ENCODE results near the gene IFNG.

Gene IFNG

GRCh38 chr12:68163560-68164081, 4.1 kb upstream of the IFNG start:
- DNase-seq, result peak; percentile 88

GRCh38 chr12:68162374-68162773, 2.8 kb upstream of the IFNG start:
- no peak for DNase-seq

DNA sequence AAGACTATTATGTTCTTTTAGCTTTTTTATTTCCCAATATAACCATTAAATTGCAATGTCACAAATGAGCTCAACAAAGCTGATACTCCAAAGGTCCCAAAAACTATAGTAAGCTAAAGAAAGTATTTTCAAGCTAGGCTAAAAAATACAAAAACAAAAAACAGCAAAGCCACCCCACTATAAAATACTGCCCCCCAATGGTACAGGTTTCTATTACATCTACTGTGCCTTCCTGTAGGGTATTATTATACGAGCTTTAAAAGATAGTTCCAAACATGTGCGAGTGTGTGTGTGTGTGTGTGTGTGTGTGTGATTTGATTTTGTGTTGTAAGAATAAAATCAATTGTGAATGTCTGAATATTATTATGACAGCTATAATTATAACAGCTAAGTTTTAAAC, 1.1 kb downstream of the IFNG start:
- DNase-seq, result peak; percentile 82

DNA sequence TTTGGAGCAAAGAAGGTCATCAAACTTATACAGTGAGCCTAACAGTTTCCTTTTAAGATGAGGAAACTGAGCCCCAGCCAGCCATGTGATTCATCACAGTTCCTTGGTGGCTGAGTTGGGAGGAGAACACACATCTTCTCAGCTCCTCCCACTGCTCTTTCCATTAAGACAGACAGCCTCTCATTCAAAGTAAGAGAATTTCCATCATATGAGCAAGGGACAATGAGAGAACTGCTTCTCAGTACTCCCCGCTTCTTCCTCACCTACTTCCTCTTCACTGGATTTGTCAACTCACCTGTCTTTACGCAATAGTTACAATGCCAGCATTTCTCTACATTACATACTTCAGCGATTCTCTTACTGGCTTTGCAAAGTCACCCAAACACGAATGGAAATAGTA, 2.2 kb downstream of the IFNG start:
- peak; percentile 73 for DNase-seq

- no peak for DNase-seq
These were observed 2.9 kb downstream of the IFNG start for GRCh38 chr12:68156636-68157035.

DNA sequence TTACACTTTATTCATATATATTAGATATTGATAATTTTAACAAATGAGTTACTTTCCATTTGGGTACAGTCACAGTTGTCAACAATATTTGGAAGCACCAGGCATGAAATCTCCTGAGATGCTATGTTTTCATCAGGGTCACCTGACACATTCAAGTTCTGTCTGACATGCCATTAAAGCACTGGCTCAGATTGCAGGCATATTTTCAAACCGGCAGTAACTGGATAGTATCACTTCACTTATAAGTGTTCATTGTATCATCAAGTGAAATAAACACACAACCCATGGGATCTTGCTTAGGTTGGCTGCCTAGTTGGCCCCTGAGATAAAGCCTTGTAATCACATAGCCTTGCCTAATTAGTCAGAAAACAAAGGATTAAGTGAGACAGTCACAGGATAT, 4.8 kb downstream of the IFNG start:
- no peak for DNase-seq

- no peak for DNase-seq
These were observed 11.1 kb downstream of the IFNG start for GRCh38 chr12:68148261-68148951.

GRCh38 chr12:68140556-68140955, 19.0 kb downstream of the IFNG start:
- no peak for DNase-seq

DNA sequence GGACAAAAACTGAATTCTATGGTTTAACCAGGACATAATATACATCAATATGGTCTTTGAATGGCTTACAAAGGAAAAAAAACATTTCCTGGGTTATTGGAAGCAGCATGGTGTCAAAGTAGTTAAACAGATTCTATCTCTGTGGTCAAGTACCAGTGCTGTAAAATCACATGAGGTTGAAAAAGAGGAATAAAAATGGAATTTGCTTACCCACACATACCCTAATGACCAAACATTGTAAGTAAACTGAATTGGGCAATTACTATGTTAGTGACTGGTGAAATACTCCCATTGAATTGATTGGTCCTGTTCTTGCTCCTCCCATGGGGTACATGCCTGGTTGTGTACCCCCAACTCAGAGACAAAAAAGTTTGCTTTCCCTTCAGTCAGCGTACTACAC, 19.6 kb downstream of the IFNG start:
- no peak for DNase-seq

DNA sequence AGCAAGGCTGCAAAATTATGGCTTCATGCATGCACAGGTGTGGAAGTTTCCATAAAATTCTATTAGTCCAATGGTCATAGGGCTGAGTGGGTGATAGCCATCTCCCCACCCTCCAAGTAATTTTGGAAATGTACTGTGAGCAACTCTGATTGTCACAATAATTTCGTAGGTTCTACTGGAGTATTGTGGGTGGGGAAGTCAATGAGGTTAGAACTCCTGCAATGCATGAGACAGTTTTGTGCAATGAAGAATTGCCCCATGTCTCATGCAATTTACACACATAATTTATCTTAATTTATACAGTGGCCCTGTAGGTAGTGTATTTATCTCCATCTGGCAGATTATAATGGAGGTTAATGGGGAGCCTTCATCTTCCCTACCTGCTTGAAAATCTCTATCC, 20.5 kb downstream of the IFNG start:
- DNase-seq, result no peak

DNA sequence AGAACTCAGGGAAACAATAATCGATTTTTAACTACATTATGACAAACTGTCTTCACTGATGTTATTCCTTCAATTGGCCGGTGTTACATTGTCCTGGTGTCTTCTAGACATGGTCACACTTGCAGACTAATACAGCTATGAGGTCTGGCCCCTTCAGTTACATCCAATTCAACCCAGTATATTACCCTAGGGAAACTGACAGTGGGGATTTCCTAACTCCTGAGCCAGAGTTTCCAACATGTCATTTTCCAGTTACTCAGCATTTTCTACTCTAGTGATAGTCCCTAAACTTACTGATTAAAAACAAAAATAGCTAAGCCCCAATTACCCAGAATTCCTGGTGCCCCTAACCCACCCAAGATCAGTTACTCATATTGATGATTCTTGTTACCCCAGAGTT, 21.1 kb downstream of the IFNG start:
- DNase-seq, result peak; percentile 48

GRCh38 chr12:68137335-68137830, 22.2 kb downstream of the IFNG start:
- DNase-seq, result peak; percentile 59

GRCh38 chr12:68135520-68135919, 24.0 kb downstream of the IFNG start:
- no peak for DNase-seq

GRCh38 chr12:68131867-68132414, 27.6 kb downstream of the IFNG start:
- no peak for DNase-seq

- no peak for DNase-seq
These were observed 29.6 kb downstream of the IFNG start for GRCh38 chr12:68129979-68130378.

GRCh38 chr12:68122236-68122920, 37.2 kb downstream of the IFNG start:
- DNase-seq, result no peak

DNA sequence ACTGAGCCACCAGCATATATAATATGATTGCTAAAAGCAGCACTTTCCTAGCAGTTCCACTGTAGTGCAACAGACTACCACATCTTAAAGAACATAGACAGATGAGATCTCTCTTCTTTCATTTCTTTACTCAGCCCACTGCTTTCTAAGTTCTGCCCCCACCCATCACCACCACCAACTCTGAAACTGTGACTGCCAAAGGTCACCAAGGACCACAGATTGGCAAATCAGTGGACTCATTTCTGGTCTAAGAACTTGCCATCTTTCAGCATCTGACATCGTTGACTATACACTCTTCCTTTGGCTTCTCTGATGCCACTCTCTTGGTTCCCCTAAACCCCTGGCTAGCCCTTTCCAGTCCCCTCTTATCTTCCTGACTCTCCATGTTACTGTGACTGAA, 38.4 kb downstream of the IFNG start:
- DNase-seq, result peak; percentile 72

- DNase-seq, result peak; percentile 96
These were observed 39.8 kb downstream of the IFNG start for GRCh38 chr12:68119724-68120211.

DNA sequence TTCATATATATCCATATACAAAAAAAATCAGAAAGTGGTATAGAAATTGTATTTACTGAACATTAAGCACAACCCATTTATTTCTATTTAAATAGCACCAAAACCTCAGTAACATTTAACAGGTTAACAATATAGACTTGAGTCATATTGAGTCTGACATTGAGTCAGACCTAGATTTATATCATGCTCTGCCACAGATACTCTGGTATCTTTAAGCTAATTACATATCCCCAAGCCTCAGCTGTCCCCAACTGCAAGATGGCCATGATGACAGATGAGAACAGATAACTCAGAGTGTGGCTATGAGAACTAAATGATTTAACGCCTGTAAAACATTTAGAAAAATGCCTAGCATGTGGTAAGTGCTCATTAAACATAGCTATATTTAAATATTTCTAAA, 40.3 kb downstream of the IFNG start:
- DNase-seq, result peak; percentile 88

GRCh38 chr12:68118096-68118755, 41.3 kb downstream of the IFNG start:
- DNase-seq, result peak; percentile 34

DNA sequence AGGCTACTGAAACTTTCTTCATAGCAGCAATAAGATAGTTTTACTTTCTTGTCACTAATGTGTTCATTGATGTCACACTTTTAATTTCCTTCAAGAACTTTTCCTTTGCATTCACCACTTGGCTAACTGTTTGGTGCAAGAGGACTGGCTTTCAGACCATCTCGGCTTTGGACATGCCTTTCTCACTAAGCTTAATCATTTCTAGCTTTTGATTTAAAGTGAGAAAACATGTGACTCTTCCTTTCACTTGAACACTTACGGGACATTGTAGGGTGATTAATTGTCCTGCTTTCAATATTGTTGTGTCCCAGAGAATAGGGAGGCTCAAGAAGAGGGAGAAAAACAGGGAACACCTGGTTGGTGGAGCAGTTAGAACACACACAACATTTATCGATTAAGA, 41.9 kb downstream of the IFNG start:
- peak; percentile 76 for DNase-seq

DNA sequence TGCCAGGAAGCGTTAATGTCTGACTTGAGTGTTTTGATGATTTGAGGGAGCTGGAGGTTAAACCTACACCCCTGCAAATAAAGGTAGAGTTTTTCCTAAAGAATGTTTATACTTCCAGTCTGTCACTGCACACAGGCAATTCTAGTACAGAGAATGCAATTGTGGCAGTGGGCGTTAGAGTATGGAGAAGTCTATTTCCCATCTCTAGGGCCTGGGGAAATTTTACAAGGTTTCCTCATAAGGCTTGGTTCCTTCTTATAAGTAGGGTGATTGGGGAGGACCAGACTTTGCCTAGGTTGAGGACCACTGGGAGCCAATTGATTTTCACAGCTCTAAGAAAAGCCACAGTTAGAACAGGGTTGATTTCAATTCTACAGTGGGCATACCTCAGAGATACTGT, 44.3 kb downstream of the IFNG start:
- DNase-seq, result no peak

DNA sequence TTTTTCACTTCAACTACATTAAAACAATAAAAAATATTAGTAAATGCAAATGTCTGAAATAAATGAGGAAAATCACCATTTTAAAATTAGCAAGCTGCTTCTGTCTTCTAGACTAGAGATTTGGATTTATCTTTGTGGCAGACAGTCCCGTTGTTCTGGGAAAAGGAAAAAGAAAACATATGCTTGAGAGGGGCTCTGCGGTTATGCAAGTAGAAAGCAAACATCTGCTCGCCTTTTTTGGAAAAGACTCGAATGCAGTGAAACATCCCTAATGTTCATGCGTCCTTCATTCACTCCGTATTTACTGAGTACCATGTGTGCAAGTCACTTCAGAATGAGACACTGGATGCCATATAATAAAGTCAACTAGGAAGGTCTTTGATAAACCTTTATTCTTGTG, 44.9 kb downstream of the IFNG start:
- DNase-seq, result no peak
